Esophagus squamous epithelium (tissue), 4 donors: Measurements from ENCODE around the gene LPIN1.

Experiments
- CTCF ChIP-seq, 6 experiments: fragments of 450-650 bp in 4 of 6; fragments of 200-600 bp in 2 of 6; sonication (generic) in 2 of 6; IDR thresholded peaks; one replicate each; pipeline ENCODE4 v1.5.1; 2016 to 2019; ENCODE audit warnings: antibody characterized with exemption in 6 of 6, mild to moderate bottlenecking in 4 of 6, moderate library complexity in 4 of 6
- POLR2A ChIP-seq, 4 donors: fragments of 450-650 bp; IDR thresholded peaks; one replicate each; pipeline ENCODE4 v1.6.1; 2017; ENCODE audit warnings: antibody characterized with exemption in 4 of 4, mild to moderate bottlenecking in 4 of 4, moderate library complexity in 3 of 4

- TF ChIP-seq CTCF (IDR thresholded peaks at IDR 0.05), result no peak
- no peak for TF ChIP-seq POLR2A (IDR thresholded peaks at IDR 0.05)
Measured at GRCh38 chr2:11773111-11773510, 26.7 kb downstream of the LPIN1 start.
